Heart left ventricle (tissue), 13 donors: ENCODE results near the gene LHX6.

Experiments used
- CTCF ChIP-seq, 12 donors: fragments of 200-600 bp; sonication (generic) in 4 of 12; IDR thresholded peaks; one replicate each; pipeline versions ENCODE4 v1.5.0 to v1.8.0; 2018 to 2022; ENCODE audit warnings: antibody characterized with exemption in 12 of 12, mild to moderate bottlenecking in 5 of 12
- POLR2A ChIP-seq, 2 donors: fragments of 450-650 bp; IDR thresholded peaks; one replicate each; pipeline ENCODE4 v1.6.1; 2017; ENCODE audit warnings: antibody characterized with exemption in 2 of 2, mild to moderate bottlenecking in 2 of 2, moderate library complexity in 2 of 2
- donor health status: ischemic (EF 13 %, LVEDD 7.1; RV severe dilation, severe dysfunction).
- donor health status: DM: no; HTN: yes; CAD: no.
- donor health status: DM: no; HTN: no; CAD: no.
- donor health status: ischemic (EF 25% LVEDD 6.9; RV normal size, moderate dysfunction).
- donor health status: ischemic (EF 25% LVEDD 5.7; RV mildly dilated, moderate dysfunction).
- donor health status: ischemic (EF 35%, LVEDD 5.7; RV mildly dilated, moderate dysfunction).
- donor health status: nonischemic (EF 11% LVEDD 7.7; RV severe dilation, severe dysfunction).
- donor health status: DM: yes; HTN: yes; CAD: no.
- donor health status: PGD.
- donor health status: ischemic (EF 29% LVEDD 5.4; RV normal size, mild dysfunction).
- donor health status: nonischemic (EF 23%, LVEDD 6.1; RV moderate dilation, normal function).

GRCh38 chr9:122204491-122204890, 24.3 kb downstream of the LHX6 start:
- TF ChIP-seq CTCF (IDR thresholded peaks at IDR 0.05), result no peak
- no peak for TF ChIP-seq POLR2A (IDR thresholded peaks at IDR 0.05)
